Gastrocnemius medialis (tissue), 4 donors: ENCODE data around the gene TLL2. TPM values are rescaled to one million over a fixed set of nuclear protein-coding genes. Genes with fewer than 3 reads are reported as not detected.
A peak's percentile ranks its signal among the peaks of the same experiment; 100 is the strongest.

Source experiments
- ATAC-seq, 2 donors: fragments of 150-250 bp; one replicate each; pipeline ENCODE4 v1.9.1; 2016
- DNase-seq, 2 donors: peaks; one replicate each; pipeline ENCODE4 v3.0.0-alpha.2; 2019
- H3K27ac ChIP-seq, 4 donors: fragments of 200-600 bp; sonication (generic); 1 replicate in 1 of 4; 2 replicates in 3 of 4; pipeline ENCODE4 v1.5.1; 2016 to 2018; ENCODE audit warnings: mild to moderate bottlenecking in 2 of 4, moderate library complexity in 1 of 4
- H3K27me3 ChIP-seq, 3 donors: fragments of 200-600 bp; sonication (generic) in 2 of 3; 1 replicate in 1 of 3; 2 replicates in 2 of 3; pipeline versions ENCODE4 v1.5.1 to v1.6.0; 2016 to 2019; ENCODE audit warnings: mild to moderate bottlenecking in 1 of 3, moderate library complexity in 1 of 3
- H3K36me3 ChIP-seq, 2 donors: fragments of 200-600 bp; sonication (generic) in 1 of 2; one replicate each; pipeline ENCODE4 v1.5.1; 2017 to 2018
- H3K4me1 ChIP-seq, 2 donors: fragments of 200-600 bp; sonication (generic) in 1 of 2; one replicate each; pipeline ENCODE4 v1.5.1; 2016 to 2017; ENCODE audit warnings: mild to moderate bottlenecking in 2 of 2
- H3K4me3 ChIP-seq, 4 donors: fragments of 200-600 bp; sonication (generic) in 3 of 4; 1 replicate in 1 of 4; 2 replicates in 3 of 4; pipeline ENCODE4 v1.5.1; 2016 to 2019; ENCODE audit warnings: mild to moderate bottlenecking in 2 of 4
- H3K9me3 ChIP-seq, 3 donors: fragments of 200-600 bp; sonication (generic) in 2 of 3; 1 replicate in 1 of 3; 2 replicates in 2 of 3; pipeline ENCODE4 v1.5.1; 2016 to 2019
- POLR2A ChIP-seq, 2 donors: fragments of 450-650 bp; IDR thresholded peaks; one replicate each; pipeline ENCODE4 v1.6.1; 2017; ENCODE audit warnings: antibody characterized with exemption in 2 of 2, mild to moderate bottlenecking in 2 of 2, moderate library complexity in 2 of 2
- in situ Hi-C, 4 donors: fragments of 200-750 bp; cut with MboI; loops; one replicate each; pipeline versions ENCODE4 v1.15.0 to v1.8.0; 2017; ENCODE audit warnings: low sequenced_read_pairs in 4 of 4
- intact Hi-C: fragments of 100-400 bp; cut with DNase I; formaldehyde crosslinking; loops from one replicate; pipeline ENCODE4 v1.15.1; 2023; ENCODE audit warnings: low total_unique reads
- total RNA-seq, 4 donors: library from RNA; depleted of rRNA; stranded (reverse); fragments of >200 nt; gene quantifications; one replicate each; pipeline versions ENCODE4 v1.1.0 to v1.2.3, GENCODE V29; 2016
- TF ChIP-seq, protein P1 (sequence below), 5 experiments: fragments of 450-650 bp in 3 of 5; fragments of 200-600 bp in 2 of 5; sonication (generic) in 2 of 5; IDR thresholded peaks in 4 of 5; conservative IDR thresholded peaks in 1 of 5; 1 replicate in 4 of 5; 2 replicates in 1 of 5; pipeline ENCODE4 v1.5.1; 2016 to 2019; ENCODE audit warnings: antibody characterized with exemption in 5 of 5, mild to moderate bottlenecking in 3 of 5, moderate library complexity in 3 of 5

Gene TLL2
- total RNA-seq, 4 donors from 2014 or later, result 0.10 to 1.0 (median 0.44) TPM; not detected in 1

DNA sequence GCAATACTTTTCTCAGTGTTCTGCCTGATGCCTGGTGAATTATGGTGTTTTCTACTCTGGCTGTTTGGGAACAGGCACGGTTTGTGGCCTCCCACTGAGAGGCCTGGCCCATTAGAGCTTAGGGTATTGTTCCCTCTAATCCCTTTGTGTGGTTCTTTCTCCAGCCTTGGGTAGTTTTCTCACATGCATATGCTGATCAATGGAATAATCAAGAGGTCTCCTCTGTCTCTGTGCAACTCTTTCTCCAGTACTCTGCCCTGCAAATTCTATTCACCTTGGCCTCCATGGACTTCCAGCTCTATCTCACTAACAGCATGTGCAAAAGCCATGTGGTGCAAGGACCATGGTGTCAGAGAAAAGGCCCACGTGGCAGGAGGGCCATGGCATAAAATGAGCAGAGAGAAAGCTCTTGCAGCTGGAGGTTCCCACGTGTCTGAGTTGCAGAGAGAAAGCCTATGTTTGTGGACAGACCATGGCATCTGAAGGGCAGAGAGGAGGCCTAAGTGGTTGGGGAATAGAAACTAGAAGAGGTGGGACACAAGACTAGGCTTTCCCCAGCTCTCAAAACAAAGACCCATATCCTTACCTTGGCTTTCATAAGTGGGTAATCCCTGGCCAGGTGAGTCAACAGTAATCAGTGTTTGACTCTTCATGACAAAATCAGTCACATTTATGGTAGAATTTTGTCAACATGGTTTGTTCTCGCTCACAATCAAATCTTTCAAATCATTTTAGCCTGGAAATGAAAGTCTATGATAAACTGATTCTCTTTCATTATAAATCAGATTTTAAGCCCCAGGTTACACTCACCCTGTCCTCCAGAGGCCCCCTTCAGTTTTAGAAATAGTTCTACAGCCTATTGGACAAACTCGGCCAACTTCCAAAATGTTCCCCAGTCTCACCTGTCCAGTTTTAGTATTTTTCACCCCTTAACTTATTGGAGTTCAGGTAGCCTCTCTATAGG, 172.2 kb downstream of the TLL2 start:
- intact Hi-C loops (no loop called here), in situ Hi-C loops (no loop called here)
- DNase-seq, result no peak
- no peak for TF ChIP-seq POLR2A (IDR thresholded peaks at IDR 0.05)
- TF ChIP-seq, protein P1, sequence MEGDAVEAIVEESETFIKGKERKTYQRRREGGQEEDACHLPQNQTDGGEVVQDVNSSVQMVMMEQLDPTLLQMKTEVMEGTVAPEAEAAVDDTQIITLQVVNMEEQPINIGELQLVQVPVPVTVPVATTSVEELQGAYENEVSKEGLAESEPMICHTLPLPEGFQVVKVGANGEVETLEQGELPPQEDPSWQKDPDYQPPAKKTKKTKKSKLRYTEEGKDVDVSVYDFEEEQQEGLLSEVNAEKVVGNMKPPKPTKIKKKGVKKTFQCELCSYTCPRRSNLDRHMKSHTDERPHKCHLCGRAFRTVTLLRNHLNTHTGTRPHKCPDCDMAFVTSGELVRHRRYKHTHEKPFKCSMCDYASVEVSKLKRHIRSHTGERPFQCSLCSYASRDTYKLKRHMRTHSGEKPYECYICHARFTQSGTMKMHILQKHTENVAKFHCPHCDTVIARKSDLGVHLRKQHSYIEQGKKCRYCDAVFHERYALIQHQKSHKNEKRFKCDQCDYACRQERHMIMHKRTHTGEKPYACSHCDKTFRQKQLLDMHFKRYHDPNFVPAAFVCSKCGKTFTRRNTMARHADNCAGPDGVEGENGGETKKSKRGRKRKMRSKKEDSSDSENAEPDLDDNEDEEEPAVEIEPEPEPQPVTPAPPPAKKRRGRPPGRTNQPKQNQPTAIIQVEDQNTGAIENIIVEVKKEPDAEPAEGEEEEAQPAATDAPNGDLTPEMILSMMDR (IDR thresholded peaks at IDR 0.05 in 4 of 5, conservative IDR thresholded peaks at IDR 0.05 in 1 of 5), result no peak
- H3K4me1 ChIP-seq, result no peaks in the 10 kb centered on the region
- no peaks in the 10 kb centered on the region for H3K9me3 ChIP-seq
- no peaks in the 10 kb centered on the region for H3K27me3 ChIP-seq
- no peak for ATAC-seq
- H3K36me3 ChIP-seq, result no peaks in the 10 kb centered on the region
- H3K27ac ChIP-seq, result no peak overlapping the region
- H3K4me3 ChIP-seq, result no peak overlapping the region

DNA sequence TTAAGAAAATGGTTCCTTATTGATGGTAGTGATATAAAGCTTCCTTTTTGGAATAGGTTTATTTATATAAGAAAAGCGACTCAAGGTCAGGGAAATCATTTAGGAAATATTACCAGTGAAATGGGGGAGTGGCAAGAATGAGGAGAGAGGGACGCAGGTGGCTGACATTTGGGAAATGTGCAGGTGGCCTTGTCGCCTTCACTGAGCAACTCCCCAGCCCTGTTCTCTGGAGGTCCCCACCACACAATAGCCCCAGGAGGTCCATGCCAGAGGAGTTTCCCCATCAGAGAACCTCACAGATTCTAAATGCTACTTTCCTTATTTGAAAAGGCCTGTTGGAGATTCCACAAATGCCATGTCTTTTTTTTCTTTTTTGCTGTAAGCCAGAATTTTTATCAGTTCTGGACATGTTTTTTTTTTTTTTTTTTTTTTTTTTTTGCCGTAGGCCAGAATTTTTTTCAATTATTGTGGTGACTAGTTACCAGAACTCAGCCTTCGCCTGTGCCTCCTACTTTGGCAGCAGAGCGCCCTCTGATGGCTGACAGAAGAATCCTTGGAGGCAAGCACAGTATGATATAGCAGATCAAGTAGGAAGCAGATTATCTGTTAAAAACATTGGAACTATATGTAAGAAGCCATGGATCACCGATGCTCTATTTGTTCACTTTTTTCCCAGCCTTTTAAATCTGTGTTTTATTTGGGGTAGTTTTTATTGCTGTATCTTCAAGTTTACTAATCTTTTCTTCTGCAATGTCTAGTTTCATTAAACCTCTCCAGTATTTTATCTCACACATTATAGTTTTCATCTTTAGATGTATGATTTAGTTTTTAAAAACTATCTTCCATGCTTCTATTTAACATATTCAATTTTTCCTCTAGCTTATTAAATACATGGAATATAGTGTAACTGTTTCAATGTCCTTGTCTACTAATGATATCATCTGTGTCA, 173.5 kb downstream of the TLL2 start:
- H3K36me3 ChIP-seq, result no peaks in the 10 kb centered on the region
- ATAC-seq (no peak), DNase-seq (no peak)
- H3K27ac ChIP-seq, result no peak overlapping the region
- in situ Hi-C loops, result no loop called here
- no peaks in the 10 kb centered on the region for H3K4me1 ChIP-seq
- H3K9me3 ChIP-seq, result no peaks in the 10 kb centered on the region
- H3K27me3 ChIP-seq, result no peaks in the 10 kb centered on the region
- TF ChIP-seq POLR2A (IDR thresholded peaks at IDR 0.05), result no peak
- TF ChIP-seq, protein P1 (IDR thresholded peaks at IDR 0.05 in 4 of 5, conservative IDR thresholded peaks at IDR 0.05 in 1 of 5), result peak in 1 of 5 experiments; percentile 14
- intact Hi-C loops, result no loop called here
- no peak overlapping the region for H3K4me3 ChIP-seq

DNA sequence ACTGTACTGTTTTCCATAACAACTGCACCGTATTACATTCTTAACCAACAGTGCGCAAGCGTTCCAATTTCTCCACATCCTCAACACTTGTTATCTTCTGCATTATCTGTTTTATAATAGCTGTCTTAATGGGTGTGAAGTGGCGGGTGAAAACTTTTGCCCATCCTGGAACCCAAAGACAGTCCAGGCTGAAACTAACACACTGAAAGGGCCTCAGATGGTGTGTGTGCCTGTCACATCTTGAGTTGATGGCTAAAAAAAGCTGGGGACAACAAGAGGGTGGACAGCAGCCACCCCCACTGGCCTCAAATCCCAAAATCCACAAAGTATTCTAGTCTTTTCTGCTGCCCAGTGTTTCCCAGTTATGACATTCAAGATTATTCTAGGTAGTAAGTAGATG, 174.3 kb downstream of the TLL2 start:
- intact Hi-C loops, result no loop called here
- H3K4me3 ChIP-seq, result no peak overlapping the region
- H3K27ac ChIP-seq, result no peak overlapping the region
- in situ Hi-C loops, result no loop called here
- ATAC-seq (no peak), DNase-seq (no peak)
- no peak for TF ChIP-seq POLR2A (IDR thresholded peaks at IDR 0.05)
- TF ChIP-seq, protein P1 (IDR thresholded peaks at IDR 0.05 in 4 of 5, conservative IDR thresholded peaks at IDR 0.05 in 1 of 5), result no peak
- H3K9me3 ChIP-seq, result no peaks in the 10 kb centered on the region
- H3K4me1 ChIP-seq, result no peaks in the 10 kb centered on the region
- no peaks in the 10 kb centered on the region for H3K27me3 ChIP-seq
- no peaks in the 10 kb centered on the region for H3K36me3 ChIP-seq

DNA sequence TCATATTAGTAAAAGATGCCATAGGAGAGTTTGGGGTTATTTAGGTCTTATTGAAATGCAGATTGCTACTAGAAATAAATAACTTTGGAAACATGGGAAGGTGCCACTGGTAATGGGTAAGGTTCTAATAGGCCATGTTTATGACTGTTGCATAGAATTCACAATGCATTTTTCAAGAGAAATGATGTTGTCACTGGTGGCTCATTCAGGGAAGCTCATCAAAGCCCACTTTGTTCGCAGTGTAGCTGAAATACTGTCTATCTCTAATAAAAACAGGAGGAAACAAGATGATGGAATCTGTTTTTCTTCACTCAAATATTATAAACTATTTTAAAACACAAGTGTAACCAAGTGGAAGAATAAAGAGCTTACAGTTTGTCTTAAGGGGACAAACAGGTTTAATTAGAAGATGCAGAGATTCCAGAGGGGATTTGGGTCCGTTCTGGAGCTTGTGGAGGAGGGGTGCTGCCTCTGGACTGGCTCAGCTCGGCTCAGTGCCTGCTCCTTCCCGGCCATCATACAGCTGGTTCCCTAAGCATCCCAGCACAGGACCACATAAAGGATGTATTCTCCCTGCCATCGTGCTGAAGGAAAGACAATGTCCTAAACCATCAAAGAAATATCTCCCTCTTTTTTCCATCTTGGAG, 175.3 kb downstream of the TLL2 start:
- in situ Hi-C loops, result no loop called here

More for the DNA sequence above, 175.3 kb downstream of the TLL2 start:
- no peak for TF ChIP-seq POLR2A (IDR thresholded peaks at IDR 0.05)
- TF ChIP-seq, protein P1 (IDR thresholded peaks at IDR 0.05 in 4 of 5, conservative IDR thresholded peaks at IDR 0.05 in 1 of 5), result no peak
- Histone ChIP-seq H3K36me3 (no peaks in the 10 kb centered on the region), H3K27me3 (peaks cover 0 to 1% (median 0%) of the 10 kb centered on the region in 3 donors), H3K4me3 (no peak overlapping the region), H3K9me3 (no peaks in the 10 kb centered on the region), H3K27ac (no peak overlapping the region), H3K4me1 (no peaks in the 10 kb centered on the region)
- intact Hi-C loops, result no loop called here
- ATAC-seq (no peak), DNase-seq (no peak)
